Testis (tissue), 2 donors: ENCODE measurements around the gene DYRK3.

ENCODE experiments used
- CTCF ChIP-seq, 3 experiments: fragments of 450-650 bp in 2 of 3; fragments of 200-600 bp in 1 of 3; sonication (generic) in 1 of 3; IDR thresholded peaks; one replicate each; pipeline ENCODE4 v1.5.1; 2016 to 2019; ENCODE audit warnings: antibody characterized with exemption in 3 of 3, mild to moderate bottlenecking in 2 of 3, moderate library complexity in 1 of 3
- POLR2A ChIP-seq: fragments of 450-650 bp; IDR thresholded peaks from one replicate; pipeline ENCODE4 v1.6.1; 2017; ENCODE audit warnings: antibody characterized with exemption, mild to moderate bottlenecking, moderate library complexity

GRCh38 chr1:206684478-206685333, 49.4 kb downstream of the DYRK3 start, which contains the start of gene MAPKAPK2:
- TF ChIP-seq CTCF (IDR thresholded peaks at IDR 0.05): no peak
- no peak for TF ChIP-seq POLR2A
